Right ventricle myocardium inferior (tissue), 1 donor: ENCODE results near the gene CUEDC1. TPM values are rescaled to one million over a fixed set of nuclear protein-coding genes. Genes with fewer than 3 reads are reported as not detected.
A peak's percentile ranks its signal among the peaks of the same experiment; 100 is the strongest.

Experiments used
- ATAC-seq: fragments of 200-7000 bp; cut with Tn5 transposase; one replicate; pipeline ENCODE4 v1.9.1; 2020; ENCODE audit warnings: mild to moderate bottlenecking, moderate library complexity
- DNase-seq: peaks from one replicate; pipeline ENCODE4 v3.0.0; 2021; ENCODE audit errors: missing footprints
- intact Hi-C: fragments of 100-400 bp; cut with DNase I; formaldehyde crosslinking; loops from one replicate; pipeline ENCODE4 v1.11.0; 2022
- long read RNA-seq: library from polyadenylated mRNA; unstranded; transcript quantifications from one replicate; pipeline ENCODE4 v2.0.0, GENCODE V29; 2021
- total RNA-seq: library from RNA; stranded (reverse); fragmentation: NEBNext Ultra II Directional; extraction: Animal tissue kit (Norgen Biotek cat#: 25700); gene quantifications from one replicate; pipeline ENCODE4 v1.2.1, GENCODE V29; 2021
- donor health status: DM: no; HTN: yes; CAD: no; lungs with severe emphysema.

CUEDC1 gene, protein sequence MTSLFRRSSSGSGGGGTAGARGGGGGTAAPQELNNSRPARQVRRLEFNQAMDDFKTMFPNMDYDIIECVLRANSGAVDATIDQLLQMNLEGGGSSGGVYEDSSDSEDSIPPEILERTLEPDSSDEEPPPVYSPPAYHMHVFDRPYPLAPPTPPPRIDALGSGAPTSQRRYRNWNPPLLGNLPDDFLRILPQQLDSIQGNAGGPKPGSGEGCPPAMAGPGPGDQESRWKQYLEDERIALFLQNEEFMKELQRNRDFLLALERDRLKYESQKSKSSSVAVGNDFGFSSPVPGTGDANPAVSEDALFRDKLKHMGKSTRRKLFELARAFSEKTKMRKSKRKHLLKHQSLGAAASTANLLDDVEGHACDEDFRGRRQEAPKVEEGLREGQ
- 49.1 TPM for total RNA-seq
- long read RNA-seq, transcript CUEDC1-204 (2 exons, 707 nt): minor isoform, 5 of 73 reads
- long read RNA-seq, transcript CUEDC1-206 (11 exons, 3,621 nt): major isoform, 29 of 73 reads
- long read RNA-seq, partial matches to known transcripts: 13 of 73 reads
- long read RNA-seq, other reads (novel, unspliced or antisense): 23 of 73 reads

DNA sequence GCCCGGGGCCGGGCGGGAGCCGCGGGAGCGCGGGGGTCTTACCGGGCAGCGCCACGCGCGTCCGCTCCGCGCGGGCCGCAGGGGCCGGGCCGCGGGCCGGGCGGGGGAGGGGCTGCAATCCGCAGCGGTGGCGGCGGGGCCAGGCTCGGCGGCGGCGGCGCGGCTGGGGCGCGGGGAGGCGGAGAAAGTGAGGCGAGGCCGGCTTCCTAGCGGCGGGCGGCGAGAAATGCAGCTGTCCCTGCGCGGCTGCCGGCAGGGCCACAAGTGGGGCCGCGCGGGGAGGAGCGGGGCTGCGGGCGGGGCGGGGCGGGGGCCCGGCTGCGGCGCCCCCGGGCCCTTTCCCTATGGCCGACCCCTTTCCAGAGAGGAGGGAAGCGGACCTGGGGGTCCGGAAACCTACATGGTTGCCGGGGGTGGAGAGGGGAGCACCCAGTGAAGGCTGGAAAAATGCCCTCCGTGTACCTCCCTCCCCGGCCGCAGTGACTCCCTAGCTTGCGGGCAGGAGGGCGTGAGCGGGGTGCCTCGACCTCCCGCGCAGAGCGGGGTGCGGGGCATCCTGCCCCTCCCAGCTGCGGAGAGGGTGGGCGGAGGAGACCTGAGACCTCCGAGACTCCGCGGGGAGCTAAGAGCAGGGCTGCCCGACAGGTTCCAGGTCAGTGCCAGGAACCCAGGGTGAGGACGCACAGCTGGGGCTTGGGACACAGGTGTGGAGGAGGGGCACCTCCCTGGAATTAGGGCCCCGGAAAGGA, at the start of gene CUEDC1:
CUEDC1 (minus strand) TSS at position 230 of the 749 bp plus-strand sequence. CDS start 69,848 bp downstream, outside the sequence.
- DNase-seq (peak; percentile 94), ATAC-seq (peak; percentile 75)
- intact Hi-C loops: loop anchor here (1.0 to 2.0 kb wide), 3 partner anchors 21 to 63 kb away; partner anchors contain the start of gene VEZF1

DNA sequence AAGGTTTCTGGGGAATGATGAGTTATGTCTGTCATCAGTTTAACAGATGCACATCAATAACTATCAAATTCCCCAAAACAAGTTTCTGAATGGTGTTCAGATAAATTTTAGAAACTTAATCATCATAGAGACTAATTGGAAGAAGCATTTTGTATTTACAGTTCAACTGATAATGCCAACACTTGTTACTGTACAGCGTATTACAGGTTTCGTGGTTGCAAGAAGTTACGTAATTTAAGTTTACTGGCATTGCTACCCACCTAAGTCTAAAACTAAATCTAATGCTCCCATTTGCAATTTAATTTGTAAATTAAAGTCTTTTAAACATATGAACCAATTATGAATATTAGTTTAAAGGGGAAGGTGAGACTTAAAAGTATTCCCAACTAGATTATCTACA, 48.8 kb upstream of the CUEDC1 start:
- intact Hi-C loops: no loop called here
- no peak for ATAC-seq

DNA sequence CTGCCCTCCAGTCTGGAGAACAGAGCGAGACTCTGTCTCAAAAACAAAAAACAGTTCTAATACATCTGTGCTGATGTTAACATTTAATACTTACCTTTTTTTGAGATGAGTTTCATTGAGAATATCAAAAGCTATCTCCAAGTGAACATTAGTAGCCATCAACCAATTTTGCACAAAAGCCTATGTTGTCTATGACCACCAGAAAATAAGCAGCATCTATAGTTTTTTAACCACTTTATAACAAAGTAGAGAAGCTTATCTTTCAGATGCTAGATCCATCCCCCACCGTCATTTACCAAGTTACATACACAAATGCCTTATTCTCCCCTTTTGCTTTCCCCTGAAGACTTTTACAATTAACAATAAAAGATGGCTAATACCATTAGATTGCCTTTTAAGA, 47.8 kb upstream of the CUEDC1 start:
- no peak for ATAC-seq
- intact Hi-C loops: no loop called here
- no peak for DNase-seq

More for the DNA sequence above, 48.8 kb upstream of the CUEDC1 start:
- no peak for DNase-seq

DNA sequence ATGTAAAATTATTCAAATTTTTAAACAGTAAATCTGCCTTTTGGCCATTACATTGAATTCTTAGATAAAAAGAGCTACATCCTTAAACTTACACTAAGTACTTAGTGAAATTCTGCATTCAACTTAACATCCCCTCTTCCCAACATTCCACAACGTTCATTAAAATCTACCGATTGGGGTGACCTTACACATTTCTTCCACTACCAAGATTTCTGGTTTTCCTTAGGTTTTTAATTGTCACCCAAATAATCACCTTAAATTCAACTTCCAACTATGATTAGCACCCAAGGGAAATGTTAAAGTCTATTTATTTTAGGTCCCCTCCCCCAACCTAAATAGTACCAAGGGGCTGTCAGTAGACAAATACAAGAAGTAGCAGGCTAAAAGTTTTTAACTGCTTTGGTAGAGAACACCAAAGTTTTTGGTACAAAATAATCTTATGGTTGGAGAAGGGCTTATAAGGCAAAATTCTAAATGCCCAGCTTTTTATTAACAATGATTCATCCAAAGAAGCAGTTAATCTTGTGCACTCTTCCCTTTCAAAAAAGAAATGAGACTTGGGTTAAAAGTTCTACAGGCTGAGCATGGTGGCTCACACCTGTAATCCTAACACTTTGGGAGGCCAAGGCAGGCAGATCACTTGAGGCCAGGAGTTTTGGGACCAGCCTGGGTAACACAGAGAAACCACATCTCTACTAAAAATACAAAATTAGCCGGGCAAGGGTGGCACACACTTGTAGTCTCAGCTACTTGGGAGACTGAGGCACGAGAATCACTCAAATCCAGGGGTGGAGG, 47.1 kb upstream of the CUEDC1 start:
- DNase-seq (no peak), ATAC-seq (no peak)
- intact Hi-C loops: no loop called here

DNA sequence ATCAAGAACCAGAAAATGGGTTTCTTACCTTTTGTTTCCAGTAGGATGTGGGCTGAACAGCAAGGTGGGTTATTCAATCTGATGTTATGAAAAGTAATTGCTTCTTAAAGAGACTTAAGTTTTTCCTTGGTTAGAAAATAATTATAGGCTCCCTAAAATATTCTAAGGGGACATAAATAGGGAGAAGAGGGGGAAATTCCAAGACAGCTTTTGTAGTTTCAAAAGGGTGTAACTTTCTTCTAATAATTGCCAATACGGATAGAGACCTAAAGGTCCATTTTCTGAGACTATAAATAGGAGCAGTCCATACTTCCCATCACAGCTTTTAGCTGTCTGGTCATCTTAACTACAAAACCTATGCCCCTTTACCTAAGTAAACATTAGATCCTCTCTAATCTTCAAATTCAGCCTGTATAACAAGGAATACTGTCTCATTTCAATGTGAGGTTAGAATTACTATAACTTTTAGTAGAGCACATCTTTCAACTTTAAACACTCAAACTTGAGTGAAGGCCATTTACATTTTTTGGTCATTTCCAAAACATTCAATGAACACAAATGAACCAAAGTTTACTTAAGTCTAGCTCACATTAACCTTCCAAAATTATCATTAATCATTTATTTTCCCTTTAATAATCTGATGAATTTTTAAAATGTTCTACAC, 46.4 kb upstream of the CUEDC1 start:
- ATAC-seq (no peak), DNase-seq (no peak)
- intact Hi-C loops: no loop called here

DNA sequence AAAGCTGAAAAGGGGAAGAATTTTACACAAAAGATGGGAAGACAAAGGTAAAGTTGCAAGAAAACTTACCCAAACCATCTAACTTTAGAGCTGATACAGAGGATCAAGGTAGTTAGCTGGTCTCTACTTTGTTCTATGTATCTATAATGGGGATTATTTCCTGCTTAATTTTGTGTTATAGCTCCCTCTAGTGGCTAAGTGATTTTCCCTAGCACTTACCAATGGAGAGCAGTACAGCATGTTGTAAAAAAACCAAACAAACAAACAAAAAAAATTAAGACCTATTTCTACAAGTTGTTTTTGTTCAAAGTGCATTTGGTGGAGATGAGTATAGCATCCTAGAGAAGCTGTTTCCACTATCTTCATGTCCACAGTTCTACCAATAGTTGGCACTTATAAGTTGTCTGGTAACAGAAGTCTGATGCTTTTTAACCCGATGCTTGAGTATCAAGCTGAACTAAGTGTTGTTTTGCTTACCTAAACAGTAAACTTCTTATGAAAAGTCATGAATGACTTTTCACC, 44.3 kb upstream of the CUEDC1 start:
- peak; percentile 65 for ATAC-seq
- intact Hi-C loops: loop anchor here (2.0 to 10.0 kb wide), 3 partner anchors 141 to 885 kb away; no protein-coding TSS in a partner anchor
- DNase-seq: no peak

DNA sequence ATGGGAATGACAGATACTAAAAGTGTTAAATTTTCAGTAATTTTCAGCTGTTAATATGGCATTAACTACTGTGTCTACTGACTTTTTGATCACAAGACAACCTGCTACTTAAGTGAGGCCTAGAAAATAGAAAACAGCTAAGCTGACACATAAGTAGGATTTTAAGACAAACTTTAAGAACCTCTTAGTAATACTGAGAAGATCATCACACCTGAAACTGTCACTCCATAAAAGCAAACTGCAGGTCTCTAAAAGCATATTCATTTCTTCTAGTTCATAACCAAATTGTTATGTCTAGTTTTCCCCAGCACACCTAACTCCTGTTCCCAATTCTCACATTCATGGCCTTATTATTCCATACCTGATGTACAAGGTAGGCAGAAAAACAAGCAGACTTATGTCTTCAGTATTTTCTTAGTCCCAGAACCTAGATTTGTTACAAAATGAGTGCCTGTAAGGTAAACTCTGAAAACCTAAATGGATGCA, 43.8 kb upstream of the CUEDC1 start:
- DNase-seq (no peak), ATAC-seq (no peak)
- intact Hi-C loops: loop anchor here (2.0 to 10.0 kb wide), 3 partner anchors 140 to 884 kb away; no protein-coding TSS in a partner anchor

DNA sequence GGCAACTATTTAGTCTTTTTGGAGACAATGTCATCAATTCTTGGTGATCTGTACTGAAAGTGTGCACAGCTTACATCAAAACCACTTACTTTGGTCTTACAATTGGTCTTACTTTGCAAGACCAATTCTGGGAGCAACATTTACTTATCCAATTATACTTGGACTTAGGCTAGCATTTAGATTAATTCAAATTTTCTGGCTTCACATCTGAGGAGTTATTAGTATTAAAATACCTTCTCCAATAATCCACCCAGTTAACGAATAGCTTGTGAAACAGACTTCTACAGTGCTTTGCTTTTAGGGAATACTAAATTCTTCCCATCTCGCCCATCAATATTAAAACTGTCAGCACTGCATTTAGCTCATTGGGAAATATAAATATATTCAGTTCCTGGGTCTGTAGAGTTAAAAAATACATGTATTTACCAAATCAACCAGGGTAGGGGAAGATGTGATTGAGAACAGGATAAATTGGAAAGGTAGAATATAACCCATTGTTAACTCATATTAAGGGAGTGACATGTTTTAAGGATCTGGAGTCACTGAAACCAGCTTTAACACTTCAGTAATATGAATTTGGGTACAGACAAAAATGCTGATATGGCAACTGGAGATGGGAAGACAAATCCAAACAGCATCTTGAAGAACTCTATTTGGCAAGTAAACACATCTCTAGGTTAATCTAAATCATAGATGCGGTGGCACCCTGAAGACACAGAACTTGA, 42.0 kb upstream of the CUEDC1 start:
- DNase-seq (no peak), ATAC-seq (no peak)
- intact Hi-C loops: loop anchor here (5.0 to 10.0 kb wide), 2 partner anchors 335 to 882 kb away; no protein-coding TSS in a partner anchor

DNA sequence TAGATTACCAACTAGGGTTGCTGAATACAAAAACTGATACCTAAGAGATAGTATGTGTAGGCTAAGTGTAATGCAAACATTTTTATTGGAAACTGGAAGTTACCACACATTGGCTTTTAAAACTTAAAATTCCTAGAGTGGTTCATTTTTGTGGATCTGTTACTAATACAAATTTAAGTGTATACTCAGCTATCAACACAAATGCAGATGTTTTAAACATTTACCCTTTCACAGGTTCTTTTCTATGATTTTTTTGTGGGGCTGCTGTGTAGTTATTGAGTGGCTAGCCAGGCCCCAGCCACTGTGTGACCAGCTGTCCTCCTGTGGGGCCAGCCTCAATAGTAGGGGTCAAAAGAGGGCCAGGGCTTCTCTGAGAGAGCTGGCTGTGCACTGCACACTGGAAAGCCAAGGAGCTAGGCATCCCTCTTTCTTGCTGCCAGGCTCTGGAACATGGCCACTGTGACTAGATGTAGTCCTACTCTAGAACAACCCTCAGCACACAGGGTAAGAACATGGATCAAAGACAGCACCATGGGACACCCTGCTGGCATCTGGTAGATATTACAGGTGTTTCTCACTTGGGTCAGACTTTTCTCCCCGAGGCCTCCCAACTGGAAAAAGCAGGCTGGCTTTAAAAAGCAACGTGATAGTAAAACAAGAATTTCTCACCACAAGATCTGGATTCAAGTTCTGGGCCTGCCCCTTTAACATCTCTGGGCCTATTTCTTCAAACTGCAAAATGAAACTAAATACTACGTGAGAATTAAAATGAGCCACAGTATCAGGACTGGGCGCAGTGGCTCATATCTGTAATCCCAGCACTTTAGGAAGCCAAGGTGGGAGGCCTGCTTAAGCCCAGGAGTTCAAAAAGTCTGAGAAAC, 40.1 kb upstream of the CUEDC1 start:
- ATAC-seq: peak; percentile 93
- intact Hi-C loops: loop anchor here (5.0 to 10.0 kb wide), 2 partner anchors 333 to 881 kb away; no protein-coding TSS in a partner anchor
- DNase-seq: no peak

DNA sequence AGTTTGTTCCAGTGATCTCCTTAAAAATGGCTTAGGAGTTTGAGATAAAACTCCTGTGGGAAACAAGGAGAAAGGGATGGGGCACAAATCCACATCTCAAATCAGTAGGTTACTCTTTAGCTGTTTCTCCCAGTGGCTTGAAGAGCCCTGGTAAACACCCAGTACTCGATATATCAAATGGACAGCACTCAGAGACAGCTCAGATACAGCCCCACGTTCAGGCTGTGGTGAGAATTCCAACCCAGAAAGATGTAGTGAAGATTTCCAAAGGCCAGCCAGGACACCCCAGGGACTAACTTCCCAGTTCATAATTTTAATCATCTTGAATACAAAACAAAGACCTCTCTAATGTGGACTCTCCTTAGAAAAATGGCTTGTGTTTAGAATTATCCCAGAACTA, 39.2 kb upstream of the CUEDC1 start:
- DNase-seq (no peak), ATAC-seq (peak; percentile 35)
- intact Hi-C loops: loop anchor here (10.0 kb wide), 1 partner anchor 880 kb away; no protein-coding TSS in a partner anchor

DNA sequence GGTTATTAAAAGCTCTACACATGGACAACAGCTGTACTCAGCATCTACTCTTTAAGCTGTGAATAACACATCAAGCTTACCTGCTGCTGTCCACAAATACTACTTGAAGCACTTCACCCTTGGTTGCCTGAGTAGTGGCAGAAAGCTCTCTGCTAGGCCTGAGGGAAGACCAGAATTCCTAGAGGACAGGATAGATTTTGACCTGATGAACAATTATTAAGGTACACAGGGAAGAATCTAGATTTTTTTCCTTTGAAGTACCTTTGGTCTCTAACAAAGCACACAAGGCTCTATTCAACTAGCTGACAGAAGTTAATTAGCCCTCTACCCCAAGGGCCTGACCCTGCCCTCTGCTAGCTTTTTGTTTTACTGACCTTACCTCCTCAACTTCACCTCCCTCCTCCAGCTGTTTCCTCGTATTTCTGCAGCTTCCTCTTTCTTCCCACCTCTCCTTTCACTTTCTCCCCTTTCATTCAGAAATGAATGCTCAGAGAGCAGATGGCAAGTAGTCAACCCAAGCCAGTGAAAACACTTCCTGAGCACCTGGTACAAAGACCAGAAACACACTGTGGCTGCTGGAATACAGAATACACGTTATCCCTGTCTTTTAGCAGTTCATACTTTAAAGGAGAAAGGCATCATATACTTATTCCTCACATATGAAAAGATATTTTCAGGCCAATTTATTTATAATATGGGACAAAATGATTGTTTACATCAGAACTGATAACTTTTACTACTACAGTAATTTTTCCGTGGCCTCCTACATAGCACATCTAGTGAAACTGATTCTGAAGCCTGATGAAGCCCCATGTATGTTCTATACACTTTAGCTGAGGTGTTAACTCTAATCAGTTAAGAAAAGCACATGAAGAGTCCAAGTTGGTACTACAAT, 38.5 kb upstream of the CUEDC1 start:
- DNase-seq: no peak
- ATAC-seq: no peak
- intact Hi-C loops: loop anchor here (10.0 kb wide), 1 partner anchor 879 kb away; no protein-coding TSS in a partner anchor

DNA sequence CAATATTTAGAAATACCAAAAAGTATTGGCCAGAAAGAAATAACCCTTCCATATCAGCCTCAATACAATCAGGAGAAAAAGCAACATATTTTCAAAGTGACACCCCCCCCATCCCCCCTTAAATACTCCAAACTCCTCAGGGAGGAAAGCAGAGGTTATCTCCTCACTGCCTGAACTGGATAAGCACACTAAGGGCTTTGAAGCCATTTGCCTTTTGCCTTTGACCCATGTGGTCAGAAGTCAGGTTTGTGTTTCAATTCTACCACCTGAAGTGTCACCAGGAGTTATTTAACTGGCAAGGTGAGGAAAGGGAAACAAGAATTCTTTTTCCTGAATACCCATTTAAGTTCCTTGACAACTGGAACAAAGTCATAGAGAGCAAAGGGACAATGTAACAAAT, 36.3 kb upstream of the CUEDC1 start:
- DNase-seq (no peak), ATAC-seq (no peak)
- intact Hi-C loops: loop anchor here (10.0 kb wide), 1 partner anchor 877 kb away; no protein-coding TSS in a partner anchor

DNA sequence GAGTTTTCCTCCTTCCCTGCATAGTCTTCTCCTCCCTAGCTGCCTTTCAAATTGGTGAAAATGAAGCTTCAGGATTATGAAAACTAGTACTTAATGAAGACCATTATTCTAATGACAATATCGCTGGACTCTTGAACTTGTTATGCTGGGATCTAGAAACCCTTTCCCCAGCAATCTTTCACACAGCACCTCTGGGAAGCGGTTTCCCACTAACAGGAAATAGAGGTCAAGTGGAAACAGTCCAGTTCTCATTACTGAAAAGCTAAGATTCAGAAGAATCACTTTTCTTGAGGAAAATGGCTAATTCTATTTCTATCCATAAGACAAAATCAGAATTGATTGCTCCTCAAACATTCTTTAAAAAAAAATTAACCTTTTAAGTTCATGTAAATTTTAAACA, 34.8 kb upstream of the CUEDC1 start:
- ATAC-seq (no peak), DNase-seq (no peak)
- intact Hi-C loops: loop anchor here (10.0 kb wide), 1 partner anchor 875 kb away; no protein-coding TSS in a partner anchor

DNA sequence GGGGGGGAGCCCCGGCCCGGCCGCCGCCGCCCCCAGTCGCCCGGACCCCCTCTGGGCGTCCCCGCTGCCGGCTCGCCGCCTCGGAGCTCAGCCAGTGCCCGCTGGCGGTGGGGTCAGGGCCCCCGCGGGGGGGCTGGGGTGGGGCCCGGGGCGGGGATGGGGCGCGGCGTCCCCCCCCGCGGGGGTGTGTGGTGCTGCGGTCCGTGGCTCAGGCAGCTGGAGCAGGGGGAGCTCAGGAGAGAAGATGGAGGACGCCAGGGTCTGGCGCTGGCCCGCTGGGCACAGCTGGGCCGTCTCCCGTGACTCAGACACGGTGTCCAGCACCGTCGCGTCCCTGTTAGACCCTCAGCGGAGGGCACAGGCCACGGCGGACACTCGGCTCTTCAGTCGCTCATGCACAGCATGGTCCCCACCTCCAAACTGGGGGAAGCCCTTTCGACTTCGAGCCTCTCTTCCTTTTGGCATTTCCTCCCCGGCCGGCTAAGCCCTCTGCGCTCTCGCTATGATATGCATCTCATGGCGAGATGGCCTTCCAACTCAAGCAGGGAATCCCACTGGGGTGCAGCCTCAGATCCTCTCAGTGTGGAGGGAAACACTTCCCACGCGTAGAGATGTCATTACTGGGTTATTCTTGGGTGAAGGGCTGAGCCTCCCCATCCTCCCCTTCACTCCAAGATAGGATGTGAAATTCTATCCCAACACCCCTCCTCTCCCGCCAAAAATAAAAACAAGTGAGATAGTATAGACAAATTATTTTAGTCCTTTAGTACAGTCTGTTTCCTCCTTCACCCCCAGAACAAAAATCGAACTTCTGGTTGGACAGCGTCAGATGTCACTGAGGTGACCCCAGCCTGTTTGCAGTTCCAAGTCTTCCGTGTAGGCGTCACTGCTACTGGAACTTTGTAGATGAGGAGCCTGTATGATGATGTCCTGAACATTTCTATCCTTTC, 33.4 kb upstream of the CUEDC1 start:
- DNase-seq (peak; percentile 89), ATAC-seq (peak; percentile 79)
- intact Hi-C loops: loop anchor here (2.0 to 5.0 kb wide), 2 partner anchors 34 to 111 kb away; partner anchors contain the start of gene CUEDC1
